HCT116 (cell line): ENCODE data around the gene GBGT1. TPM values are rescaled to one million over a fixed set of nuclear protein-coding genes. Genes with fewer than 3 reads are reported as not detected.

ENCODE experiments used
- ATAC-seq: fragments of 200-7000 bp; cut with Tn5 transposase; 2 replicates; pipeline ENCODE4 v1.9.1; 2020; ENCODE audit warnings: mild to moderate bottlenecking, moderate library complexity
- BruUV-seq: library from RNA; stranded (reverse); fragments of 400-500 nt; replicated peaks from 2 replicates; lab custom pipeline; 2021; lab: Mats Ljungman, UMichigan
- CTCF ChIA-PET: fragments of 300-600 bp; sonication (Branson Sonifier 250); formaldehyde crosslinking; loops from one replicate; lab custom pipeline; 2021; ENCODE audit warnings: antibody characterized with exemption; lab: Charles Lee
- POLR2A ChIA-PET: fragments of 300-600, 350-600 bp; sonication (Branson Sonifier 250); formaldehyde crosslinking; loops from one replicate; lab custom pipeline; 2021; ENCODE audit warnings: antibody characterized with exemption; lab: Charles Lee
- RAD21 ChIA-PET, 2 experiments: fragments of 300-600 bp; sonication (Branson Sonifier 250); formaldehyde crosslinking; loops; one replicate each; lab custom pipeline; 2023; ENCODE audit warnings: low total read pairs in 2 of 2; ENCODE audit not compliant: uncharacterized antibody in 2 of 2, unreplicated experiment in 2 of 2, low non-redundant PET in 1 of 2; lab: Charles Lee
- DNase-seq: peaks from one replicate; pipeline ENCODE4 v3.0.0-alpha.2; 2010; ENCODE audit warnings: low read depth, low spot score
- H2AFZ ChIP-seq: fragments of 200-600 bp; shearing (Covaris generic), sonication (generic); 2 replicates; pipeline ENCODE4 v1.6.1; 2017; ENCODE audit warnings: low read depth, mixed run types, mixed read lengths, antibody characterized with exemption, low read length; ENCODE audit not compliant: poor library complexity, severe bottlenecking
- H3K27ac ChIP-seq: 2 replicates; pipeline ENCODE4 v1.5.1; 2012; ENCODE audit warnings: low read depth, low read length
- H3K27me3 ChIP-seq: fragments of 200-600 bp; sonication (generic); 2 replicates; pipeline ENCODE4 v1.6.1; 2016; ENCODE audit warnings: mixed run types, low read length, mixed read lengths; ENCODE audit not compliant: insufficient read depth
- H3K36me3 ChIP-seq, 2 experiments: fragments of 200-500 bp in 1 of 2; fragments of 200-600 bp in 1 of 2; sonication (Bioruptor generic) in 1 of 2; sonication (generic) in 1 of 2; 2 replicates each; pipeline versions ENCODE4 v1.5.1 to v1.6.1; 2014 to 2016; ENCODE audit warnings: low read length in 2 of 2, inconsistent platforms in 1 of 2, mixed read lengths in 1 of 2, mixed run types in 1 of 2; ENCODE audit not compliant: insufficient read depth in 2 of 2, control insufficient read depth in 1 of 2
- H3K4me1 ChIP-seq, 2 experiments: fragments of 200-600 bp in 1 of 2; sonication (generic) in 1 of 2; 2 replicates each; pipeline versions ENCODE4 v1.5.1 to v1.6.1; 2012 to 2017; ENCODE audit warnings: low read length in 2 of 2, inconsistent platforms in 1 of 2, mild to moderate bottlenecking in 1 of 2, mixed read lengths in 1 of 2, mixed run types in 1 of 2, moderate library complexity in 1 of 2; ENCODE audit not compliant: insufficient read depth in 2 of 2, control insufficient read depth in 1 of 2
- H3K4me2 ChIP-seq: fragments of 200-600 bp; sonication (generic); 2 replicates; pipeline ENCODE4 v1.6.1; 2017; ENCODE audit warnings: mixed run types, low read length, mixed read lengths
- H3K4me3 ChIP-seq, 2 experiments: fragments of 200-600 bp in 1 of 2; sonication (generic) in 1 of 2; replicated peaks in 1 of 2; 2 replicates each; pipeline ENCODE4 v1.5.1; 2011 to 2016; ENCODE audit warnings: low read length in 2 of 2, control low read depth in 1 of 2, low read depth in 1 of 2, mild to moderate bottlenecking in 1 of 2, mixed read lengths in 1 of 2, mixed run types in 1 of 2
- H3K79me2 ChIP-seq: fragments of 200-600 bp; sonication (generic); 2 replicates; pipeline ENCODE4 v1.6.1; 2017; ENCODE audit warnings: mild to moderate bottlenecking, mixed run types, low read length, moderate library complexity, mixed read lengths; ENCODE audit not compliant: insufficient read depth
- H3K9ac ChIP-seq: fragments of 200-600 bp; sonication (generic); 2 replicates; pipeline ENCODE4 v1.6.1; 2016; ENCODE audit warnings: low read length, mixed read lengths
- H3K9me2 ChIP-seq: fragments of 200-600 bp; sonication (generic), shearing (Covaris generic); 2 replicates; pipeline ENCODE4 v1.6.1; 2017; ENCODE audit warnings: mixed run types, mild to moderate bottlenecking, moderate library complexity; ENCODE audit not compliant: insufficient read depth
- H3K9me3 ChIP-seq, 2 experiments: fragments of 200-500 bp in 1 of 2; fragments of 200-600 bp in 1 of 2; sonication (Bioruptor generic) in 1 of 2; sonication (generic) in 1 of 2; 2 replicates each; pipeline ENCODE4 v1.6.1; 2014 to 2017; ENCODE audit warnings: low read length in 2 of 2, mixed read lengths in 2 of 2, inconsistent platforms in 1 of 2, low read depth in 1 of 2, mild to moderate bottlenecking in 1 of 2, mixed run types in 1 of 2, moderate library complexity in 1 of 2; ENCODE audit not compliant: control insufficient read depth in 1 of 2, insufficient read depth in 1 of 2
- H4K20me1 ChIP-seq: fragments of 200-600 bp; sonication (generic), shearing (Covaris generic); 2 replicates; pipeline ENCODE4 v1.6.1; 2017; ENCODE audit warnings: mixed run types, mild to moderate bottlenecking, moderate library complexity; ENCODE audit not compliant: insufficient read depth
- CEBPB ChIP-seq: IDR thresholded peaks from 2 replicates; pipeline ENCODE4 v1.6.1; 2012; ENCODE audit warnings: low read depth
- EGR1 ChIP-seq: IDR thresholded peaks from 2 replicates; pipeline ENCODE4 v1.6.1; 2012; ENCODE audit warnings: low read depth
- MAX ChIP-seq: IDR thresholded peaks from 2 replicates; pipeline ENCODE4 v1.6.1; 2012
- RAD21 ChIP-seq: IDR thresholded peaks from 2 replicates; pipeline ENCODE4 v1.6.1; 2012; ENCODE audit warnings: low read depth, mild to moderate bottlenecking
- SP1 ChIP-seq: IDR thresholded peaks from 2 replicates; pipeline ENCODE4 v1.6.1; 2012; ENCODE audit warnings: low read depth
- intact Hi-C: fragments of 100-400 bp; cut with micrococcal nuclease; formaldehyde crosslinking; loops from 2 replicates; pipeline ENCODE4 v1.10.0; 2022
- total RNA-seq: library from RNA; stranded (reverse); gene quantifications from one replicate; pipeline ENCODE4 v1.2.1, GENCODE V29; 2021; ENCODE audit not compliant: unreplicated experiment
- TF ChIP-seq, protein P1 (sequence below): IDR thresholded peaks from 2 replicates; pipeline ENCODE4 v1.6.1; 2012; ENCODE audit warnings: low read depth
- TF ChIP-seq, protein P2 (sequence below): IDR thresholded peaks from 2 replicates; pipeline ENCODE4 v1.6.1; 2012

The GBGT1 gene
- total RNA-seq, 1 experiment from 2014 or later, result 0.34 TPM

DNA sequence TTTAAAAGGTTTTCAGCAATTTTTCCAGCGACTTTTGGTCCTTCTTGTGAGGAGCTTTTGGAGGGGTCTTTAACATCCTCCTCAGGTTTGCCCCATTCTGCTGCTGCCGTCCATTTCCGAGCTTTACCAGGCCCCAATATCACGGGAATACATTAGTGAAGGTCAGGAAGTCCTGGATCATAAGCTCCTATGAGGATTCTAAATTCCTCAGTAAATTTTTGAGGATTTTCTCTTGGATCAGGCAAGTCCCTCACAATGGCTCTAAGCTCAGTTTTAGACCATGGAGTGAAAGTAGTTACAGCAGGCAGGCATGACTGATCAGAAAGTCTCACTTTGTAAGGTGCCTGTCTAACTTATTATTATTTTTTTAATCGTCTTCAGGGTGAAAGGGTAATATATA, 17.2 kb upstream of the GBGT1 start:
- Histone ChIP-seq H2AFZ (no peak overlapping the region), H3K4me1 (peaks cover 5 to 14% of the 10 kb centered on the region in 2 experiments; a peak in 3 of 4 replicates), H3K36me3 (no peaks in the 10 kb centered on the region), H3K4me3 (no peak overlapping the region), H3K9me2 (no peaks in the 10 kb centered on the region), H3K79me2 (no peaks in the 10 kb centered on the region), H3K9ac (no peak overlapping the region), H4K20me1 (no peaks in the 10 kb centered on the region), H3K4me2 (no peak overlapping the region), H3K27ac (no peak overlapping the region), H3K9me3 (no peaks in the 10 kb centered on the region), H3K27me3 (no peaks in the 10 kb centered on the region)
- RAD21 ChIA-PET, result no interaction called here
- ATAC-seq (no peak), DNase-seq (no peak)
- CTCF ChIA-PET, result interaction anchor here (1.3 kb wide), 1 partner anchor 10 kb away, joined by 3 read pairs; no protein-coding TSS in a partner anchor
- BruUV-seq, result no TSS peak
- intact Hi-C loops, result no loop called here
- POLR2A ChIA-PET, result interaction anchor here (0.6 kb wide), 1 partner anchor 155 kb away, joined by 3 read pairs; the partner anchor contains the start of gene SURF6
- TF ChIP-seq RAD21 (no peak), MAX (no peak), CEBPB (no peak), SP1 (no peak), EGR1 (no peak)
- TF ChIP-seq, protein P1, sequence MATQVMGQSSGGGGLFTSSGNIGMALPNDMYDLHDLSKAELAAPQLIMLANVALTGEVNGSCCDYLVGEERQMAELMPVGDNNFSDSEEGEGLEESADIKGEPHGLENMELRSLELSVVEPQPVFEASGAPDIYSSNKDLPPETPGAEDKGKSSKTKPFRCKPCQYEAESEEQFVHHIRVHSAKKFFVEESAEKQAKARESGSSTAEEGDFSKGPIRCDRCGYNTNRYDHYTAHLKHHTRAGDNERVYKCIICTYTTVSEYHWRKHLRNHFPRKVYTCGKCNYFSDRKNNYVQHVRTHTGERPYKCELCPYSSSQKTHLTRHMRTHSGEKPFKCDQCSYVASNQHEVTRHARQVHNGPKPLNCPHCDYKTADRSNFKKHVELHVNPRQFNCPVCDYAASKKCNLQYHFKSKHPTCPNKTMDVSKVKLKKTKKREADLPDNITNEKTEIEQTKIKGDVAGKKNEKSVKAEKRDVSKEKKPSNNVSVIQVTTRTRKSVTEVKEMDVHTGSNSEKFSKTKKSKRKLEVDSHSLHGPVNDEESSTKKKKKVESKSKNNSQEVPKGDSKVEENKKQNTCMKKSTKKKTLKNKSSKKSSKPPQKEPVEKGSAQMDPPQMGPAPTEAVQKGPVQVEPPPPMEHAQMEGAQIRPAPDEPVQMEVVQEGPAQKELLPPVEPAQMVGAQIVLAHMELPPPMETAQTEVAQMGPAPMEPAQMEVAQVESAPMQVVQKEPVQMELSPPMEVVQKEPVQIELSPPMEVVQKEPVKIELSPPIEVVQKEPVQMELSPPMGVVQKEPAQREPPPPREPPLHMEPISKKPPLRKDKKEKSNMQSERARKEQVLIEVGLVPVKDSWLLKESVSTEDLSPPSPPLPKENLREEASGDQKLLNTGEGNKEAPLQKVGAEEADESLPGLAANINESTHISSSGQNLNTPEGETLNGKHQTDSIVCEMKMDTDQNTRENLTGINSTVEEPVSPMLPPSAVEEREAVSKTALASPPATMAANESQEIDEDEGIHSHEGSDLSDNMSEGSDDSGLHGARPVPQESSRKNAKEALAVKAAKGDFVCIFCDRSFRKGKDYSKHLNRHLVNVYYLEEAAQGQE, result no peak
- TF ChIP-seq, protein P2, sequence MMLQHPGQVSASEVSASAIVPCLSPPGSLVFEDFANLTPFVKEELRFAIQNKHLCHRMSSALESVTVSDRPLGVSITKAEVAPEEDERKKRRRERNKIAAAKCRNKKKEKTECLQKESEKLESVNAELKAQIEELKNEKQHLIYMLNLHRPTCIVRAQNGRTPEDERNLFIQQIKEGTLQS, result no peak
